ENCODE measurements around the gene COL4A2.
A peak's percentile ranks its signal among the peaks of the same experiment; 100 is the strongest.

The COL4A2 gene

GRCh38 chr13:110382830-110383229 is 75.7 kb downstream of the COL4A2 start:
- no peaks in the 10 kb centered on the region for H3K9me3 ChIP-seq (ENCODE audit: control insufficient read depth, insufficient read depth, low read depth, low read length)
- ChIA-PET CTCF (interaction anchor here (0.7 kb wide), 1 partner anchor 14 kb away, joined by 4 read pairs; no protein-coding TSS in a partner anchor), POLR2A (no interaction called here)
- H3K36me3 ChIP-seq (ENCODE audit: control insufficient read depth in 2 of 2, insufficient read depth in 1 of 2, low read length in 2 of 2): no peaks in the 10 kb centered on the region
- H3K4me3 ChIP-seq (ENCODE audit: low read depth, low read length): no peak overlapping the region
- 0 out of 2 replicates have a peak, but pooled peaks cover under 1% of the 10 kb centered on the region for H3K4me1 ChIP-seq (ENCODE audit: control insufficient read depth, insufficient read depth, low read length)
- no peak for TF ChIP-seq ZNF707 (tag by site-specific recombination; IDR thresholded peaks at IDR 0.05)
- TF ChIP-seq ZNF610 (tag by site-specific recombination; IDR thresholded peaks at IDR 0.05; ENCODE audit: borderline replicate concordance): no peak
- no peak for TF ChIP-seq REPIN1 (tag by site-specific recombination; IDR thresholded peaks at IDR 0.05; ENCODE audit: low read depth)
- no peak for TF ChIP-seq ZNF776 (tag by site-specific recombination; IDR thresholded peaks at IDR 0.05; ENCODE audit: borderline replicate concordance)
- no peak for TF ChIP-seq ZNF146 (tag by site-specific recombination; IDR thresholded peaks at IDR 0.05)
- H3K27ac ChIP-seq (ENCODE audit: extremely low read depth, low read depth, low read length): no peak overlapping the region

GRCh38 chr13:110387451-110388107 is 80.5 kb downstream of the COL4A2 start:
- ChIA-PET POLR2A (interaction anchor here (0.8 to 3.0 kb wide), 5 partner anchors 11 to 80 kb away, joined by 5 to 19 read pairs (median 8); partner anchors contain the start of genes COL4A1 and COL4A2), CTCF (interaction anchor here (0.8 to 1.2 kb wide), 3 partner anchors 25 to 81 kb away, joined by 3 to 4 read pairs (median 3); partner anchors contain the start of genes COL4A1 and COL4A2)
- Histone ChIP-seq H3K4me3 (ENCODE audit: low read depth, low read length) (peak overlapping the region; percentile 2), H3K27ac (ENCODE audit: extremely low read depth, low read depth, low read length) (no peak overlapping the region), H3K9me3 (ENCODE audit: control insufficient read depth, insufficient read depth, low read depth, low read length) (no peaks in the 10 kb centered on the region), H3K4me1 (ENCODE audit: control insufficient read depth, insufficient read depth, low read length) (peaks cover 11% of the 10 kb centered on the region), H3K36me3 (ENCODE audit: control insufficient read depth in 2 of 2, insufficient read depth in 1 of 2, low read length in 2 of 2) (no peaks in the 10 kb centered on the region)
- TF ChIP-seq ZNF155 (tag by site-specific recombination; IDR thresholded peaks at IDR 0.05) (no peak), ZNF76 (tag by site-specific recombination; IDR thresholded peaks at IDR 0.05; ENCODE audit: borderline replicate concordance, low read depth) (0 out of 2 replicates have a peak, but pooled peaks have one; percentile 12), ZNF223 (tag by site-specific recombination; IDR thresholded peaks at IDR 0.05) (no peak)

- no peaks in the 10 kb centered on the region for H3K9me3 ChIP-seq (ENCODE audit: control insufficient read depth, insufficient read depth, low read depth, low read length)
- H3K27ac ChIP-seq (ENCODE audit: extremely low read depth, low read depth, low read length): no peak overlapping the region; the same call in 1 of the 2 replicates
- H3K4me1 ChIP-seq (ENCODE audit: control insufficient read depth, insufficient read depth, low read length): peaks cover 11% of the 10 kb centered on the region
- CTCF ChIA-PET: interaction anchor here (1.0 to 1.2 kb wide), 3 partner anchors 20 to 82 kb away, joined by 3 to 4 read pairs (median 3); partner anchors contain the start of genes COL4A1 and COL4A2
- POLR2A ChIA-PET: interaction anchor here (0.8 to 3.0 kb wide), 6 partner anchors 11 to 81 kb away, joined by 3 to 19 read pairs (median 7); partner anchors contain the start of genes COL4A1 and COL4A2
- H3K4me3 ChIP-seq (ENCODE audit: low read depth, low read length): peak overlapping the region; percentile 3; the same call in 1 of the 2 replicates
- no peaks in the 10 kb centered on the region for H3K36me3 ChIP-seq (ENCODE audit: control insufficient read depth in 2 of 2, insufficient read depth in 1 of 2, low read length in 2 of 2)
- TF ChIP-seq OSR2 (tag by site-specific recombination; IDR thresholded peaks at IDR 0.05) (peak; percentile 49), ZNF629 (tag by site-specific recombination; IDR thresholded peaks at IDR 0.05) (peak; percentile 62), PRDM6 (tag by site-specific recombination; IDR thresholded peaks at IDR 0.05) (peak; percentile 91), KLF9 (tag by site-specific recombination; IDR thresholded peaks at IDR 0.05; ENCODE audit: low read depth) (peak; percentile 80), SP2 (tag by site-specific recombination; IDR thresholded peaks at IDR 0.05) (peak; percentile 12; the same call in 1 of the 2 replicates), ZBTB49 (tag by site-specific recombination; IDR thresholded peaks at IDR 0.05; ENCODE audit: low read depth) (no peak), ZNF366 (tag by site-specific recombination; conservative IDR thresholded peaks at IDR 0.05) (0 out of 2 replicates have a peak, but pooled peaks have one; percentile 6), GLIS2 (tag by site-specific recombination; IDR thresholded peaks at IDR 0.05) (peak; percentile 79), ZNF223 (tag by site-specific recombination; IDR thresholded peaks at IDR 0.05) (no peak), ZNF335 (tag by site-specific recombination; conservative IDR thresholded peaks at IDR 0.05) (0 out of 2 replicates have a peak, but pooled peaks have one; percentile 31), HIC1 (tag by site-specific recombination; IDR thresholded peaks at IDR 0.05) (peak; percentile 63; the same call in 1 of the 2 replicates), SP7 (tag by site-specific recombination; IDR thresholded peaks at IDR 0.05) (peak; percentile 66), ZNF660 (tag by site-specific recombination; IDR thresholded peaks at IDR 0.05) (0 out of 2 replicates have a peak, but pooled peaks have one; percentile 30), ZEB2 (tag by site-specific recombination; IDR thresholded peaks at IDR 0.05) (peak; percentile 61)
These were observed 81.2 kb downstream of the COL4A2 start for GRCh38 chr13:110388108-110388943.
